ENCODE measurements around the gene LRTM2. TPM values are rescaled to one million over a fixed set of nuclear protein-coding genes. Genes with fewer than 3 reads are reported as not detected.

Gene LRTM2
- total and polyA plus RNA-seq, 2 of the 4 experiments (the other 2 are of a cell fraction) = not detected

GRCh38 chr12:1848745-1849144 is 28.4 kb downstream of the LRTM2 start:
- no peaks in the 10 kb centered on the region for H3K36me3 ChIP-seq (ENCODE audit: control insufficient read depth, insufficient read depth, low read length)
- H3K4me2 ChIP-seq (ENCODE audit: low read depth, low read length) = no peak overlapping the region
- H4K5ac ChIP-seq (ENCODE audit: low read depth, low read length) = no peak overlapping the region
- no peak overlapping the region for H2BK120ac ChIP-seq (ENCODE audit: low read depth, low read length)
- no peak overlapping the region for H3K27ac ChIP-seq (ENCODE audit: insufficient read depth, low read length)
- no peak overlapping the region for H3K56ac ChIP-seq (ENCODE audit: extremely low read depth, insufficient read depth, low read length)
- no peak for DNase-seq
- no peak overlapping the region for H3K14ac ChIP-seq (replicated peaks; ENCODE audit: low read depth, low read length)
- peaks cover 47% of the 10 kb centered on the region for H3K27me3 ChIP-seq (ENCODE audit: control insufficient read depth, insufficient read depth, low read length)
- dilution Hi-C loops (cut with HindIII; ENCODE audit: low sequenced_read_pairs, unreplicated experiment) = no loop called here
- H2AK9ac ChIP-seq (replicated peaks; ENCODE audit: low read depth, low read length, poor library complexity) = no peak overlapping the region
- no peak overlapping the region for H2BK5ac ChIP-seq (ENCODE audit: low read depth, low read length, poor library complexity, severe bottlenecking)
- H2BK20ac ChIP-seq (ENCODE audit: low read depth, low read length) = no peak overlapping the region
- H3K23ac ChIP-seq (ENCODE audit: low read depth, low read length) = no peak overlapping the region
- H3K4me3 ChIP-seq (ENCODE audit: insufficient read depth, low read depth, low read length) = no peak overlapping the region
- in situ Hi-C loops (cut with MboI; ENCODE audit: low sequenced_read_pairs) = no loop called here
- no peaks in the 10 kb centered on the region for H3K4me1 ChIP-seq (ENCODE audit: control insufficient read depth, insufficient read depth, low read length)
- WGBS, 2 experiments (ENCODE audit: extremely low coverage in 2 of 2, insufficient read length in 1 of 2) = 75% methylated on average over 2 of the region's 6 CpGs; no CpG with 5 or more reads in 1 of the 2 experiments
- no peak overlapping the region for H4K8ac ChIP-seq (ENCODE audit: low read depth in 2 of 2, low read length in 2 of 2)
- H3K4ac ChIP-seq (ENCODE audit: low read depth, low read length) = no peak overlapping the region
- no peak overlapping the region for H2AFZ ChIP-seq (replicated peaks; ENCODE audit: low read length, poor library complexity)
- H3K9me1 ChIP-seq (ENCODE audit: insufficient read depth, low read length) = no peaks in the 10 kb centered on the region
- no peak for ATAC-seq (ENCODE audit: low read depth)
- H3K9me3 ChIP-seq (ENCODE audit: control insufficient read depth, insufficient read depth, low read length) = no peaks in the 10 kb centered on the region; the same call in 1 of the 2 replicates
- H2BK15ac ChIP-seq (ENCODE audit: low read depth, low read length) = no peak overlapping the region
- POLR2A ChIA-PET (ENCODE audit: unreplicated experiment) = no interaction called here
- no TSS peak for BruUV-seq (replicated peaks)
- H3K9ac ChIP-seq (ENCODE audit: low read depth, low read length) = no peak overlapping the region
- TF ChIP-seq, protein P1, sequence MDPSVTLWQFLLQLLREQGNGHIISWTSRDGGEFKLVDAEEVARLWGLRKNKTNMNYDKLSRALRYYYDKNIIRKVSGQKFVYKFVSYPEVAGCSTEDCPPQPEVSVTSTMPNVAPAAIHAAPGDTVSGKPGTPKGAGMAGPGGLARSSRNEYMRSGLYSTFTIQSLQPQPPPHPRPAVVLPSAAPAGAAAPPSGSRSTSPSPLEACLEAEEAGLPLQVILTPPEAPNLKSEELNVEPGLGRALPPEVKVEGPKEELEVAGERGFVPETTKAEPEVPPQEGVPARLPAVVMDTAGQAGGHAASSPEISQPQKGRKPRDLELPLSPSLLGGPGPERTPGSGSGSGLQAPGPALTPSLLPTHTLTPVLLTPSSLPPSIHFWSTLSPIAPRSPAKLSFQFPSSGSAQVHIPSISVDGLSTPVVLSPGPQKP (IDR thresholded peaks at IDR 0.05; ENCODE audit: borderline replicate concordance, low read depth, low read length) = no peak
- TF ChIP-seq RAD21 (IDR thresholded peaks at IDR 0.05; ENCODE audit: low read length) (no peak), RCOR1 (IDR thresholded peaks at IDR 0.05; ENCODE audit: insufficient replicate concordance, low read length) (no peak), MAFK (IDR thresholded peaks at IDR 0.05; ENCODE audit: low read depth, low read length) (no peak), MXI1 (IDR thresholded peaks at IDR 0.05; ENCODE audit: borderline replicate concordance, low read depth, low read length) (no peak), NFE2L2 (IDR thresholded peaks at IDR 0.05; ENCODE audit: low read depth, low read length) (no peak), BHLHE40 (IDR thresholded peaks at IDR 0.05; ENCODE audit: low read depth, low read length) (no peak), MAZ (IDR thresholded peaks at IDR 0.05; ENCODE audit: borderline replicate concordance, low read depth, low read length) (no peak), CEBPB (IDR thresholded peaks at IDR 0.05; ENCODE audit: low read depth, low read length) (no peak), FOS (IDR thresholded peaks at IDR 0.05; ENCODE audit: low read depth, low read length) (no peak), POLR2A (IDR thresholded peaks at IDR 0.05; ENCODE audit: low read depth, low read length) (no peak), SMC3 (IDR thresholded peaks at IDR 0.05; ENCODE audit: low read depth, low read length) (no peak)
- TF ChIP-seq, protein P2, sequence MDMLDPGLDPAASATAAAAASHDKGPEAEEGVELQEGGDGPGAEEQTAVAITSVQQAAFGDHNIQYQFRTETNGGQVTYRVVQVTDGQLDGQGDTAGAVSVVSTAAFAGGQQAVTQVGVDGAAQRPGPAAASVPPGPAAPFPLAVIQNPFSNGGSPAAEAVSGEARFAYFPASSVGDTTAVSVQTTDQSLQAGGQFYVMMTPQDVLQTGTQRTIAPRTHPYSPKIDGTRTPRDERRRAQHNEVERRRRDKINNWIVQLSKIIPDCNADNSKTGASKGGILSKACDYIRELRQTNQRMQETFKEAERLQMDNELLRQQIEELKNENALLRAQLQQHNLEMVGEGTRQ (IDR thresholded peaks at IDR 0.05; ENCODE audit: low read depth, low read length) = no peak
- H3K79me1 ChIP-seq (ENCODE audit: low read depth in 1 of 2, low read length in 2 of 2) = no peaks in the 10 kb centered on the region
- no peaks in the 10 kb centered on the region for H4K20me1 ChIP-seq (ENCODE audit: insufficient read depth, low read length)
- H2AK5ac ChIP-seq (ENCODE audit: low read depth, low read length) = no peak overlapping the region
- H3K18ac ChIP-seq (ENCODE audit: low read depth, low read length) = no peak overlapping the region
- no peak overlapping the region for H4K91ac ChIP-seq (ENCODE audit: insufficient read depth, low read depth, low read length)
- intact Hi-C loops (cut with micrococcal nuclease) = no loop called here
- CTCF ChIA-PET = no interaction called here

Measured in IMR-90 (cell line).